ENCODE results near the gene NOP14.
"Not testable (repeated sequence)": the region's sequence is repeated elsewhere in the genome, so short reads cannot be mapped to it uniquely, and the experiment has no call there.

The NOP14 gene

GRCh38 chr4:2940267-2941137 lies 22.7 kb downstream of the NOP14 start:
- no peaks in the 10 kb centered on the region for H3K9me2 ChIP-seq (replicated peaks; ENCODE audit: low read depth, low read length)
- TF ChIP-seq CTCF (conservative IDR thresholded peaks at IDR 0.05; ENCODE audit: low read length) = no peak
- no peak overlapping the region for H3K4me3 ChIP-seq (ENCODE audit: low read length, poor library complexity, severe bottlenecking)
- peaks cover 79% of the 10 kb centered on the region; the same call in 1 of the 2 replicates for H3K36me3 ChIP-seq (ENCODE audit: insufficient read depth, low read length)
- no peak overlapping the region for H3K9ac ChIP-seq (ENCODE audit: low read depth, low read length, poor library complexity, severe bottlenecking)
- no peak overlapping the region for H3K4me2 ChIP-seq (ENCODE audit: low read depth, low read length, poor library complexity, severe bottlenecking)
- H3K9me3 ChIP-seq (ENCODE audit: insufficient read depth, low read depth, low read length) = no peaks in the 10 kb centered on the region
- H2AFZ ChIP-seq (ENCODE audit: low read length) = no peak overlapping the region
- H4K20me1 ChIP-seq (ENCODE audit: insufficient read depth, low read length, poor library complexity, severe bottlenecking) = no peaks in the 10 kb centered on the region
- H3K4me1 ChIP-seq (ENCODE audit: insufficient read depth, low read length, poor library complexity, severe bottlenecking) = peaks cover 6% of the 10 kb centered on the region
- no peaks in the 10 kb centered on the region for H3F3A ChIP-seq (ENCODE audit: low read depth)
- H3K79me2 ChIP-seq (ENCODE audit: insufficient read depth, low read length) = peaks cover 9% of the 10 kb centered on the region; the same call in 1 of the 2 replicates
- no peaks in the 10 kb centered on the region for H3K27me3 ChIP-seq (ENCODE audit: insufficient read depth, low read length, poor library complexity, severe bottlenecking)

- no peak overlapping the region for H3K9ac ChIP-seq (ENCODE audit: low read depth, low read length, poor library complexity, severe bottlenecking)
These were observed 23.6 kb downstream of the NOP14 start for GRCh38 chr4:2939383-2940243.

DNA sequence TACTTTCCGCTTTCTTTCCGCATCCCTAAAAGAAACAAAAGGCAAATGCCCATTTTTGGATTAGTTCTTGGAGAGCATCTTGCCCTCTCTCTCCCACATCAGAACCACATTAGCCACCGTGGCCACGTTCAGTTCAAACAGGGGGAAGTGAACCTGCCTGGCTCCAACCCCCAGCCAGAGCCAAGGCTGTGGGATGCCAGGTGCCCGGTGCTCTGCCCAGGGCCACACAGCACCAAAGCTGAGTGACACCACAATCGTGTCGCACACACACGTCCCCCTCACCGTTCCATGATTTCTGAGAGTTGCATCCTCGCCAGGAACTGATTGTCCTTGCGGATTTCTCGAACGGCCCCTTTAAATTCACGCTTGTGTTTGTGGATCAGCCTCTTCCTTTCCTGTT lies 24.3 kb downstream of the NOP14 start:
- Histone ChIP-seq H3K4me3 (ENCODE audit: low read length, poor library complexity, severe bottlenecking) (no peak overlapping the region), H4K20me1 (ENCODE audit: insufficient read depth, low read length, poor library complexity, severe bottlenecking) (no peaks in the 10 kb centered on the region), H3K4me1 (ENCODE audit: insufficient read depth, low read length, poor library complexity, severe bottlenecking) (peaks cover 11% of the 10 kb centered on the region), H2AFZ (ENCODE audit: low read length) (no peak overlapping the region), H3K9me2 (replicated peaks; ENCODE audit: low read depth, low read length) (no peaks in the 10 kb centered on the region), H3K9me3 (ENCODE audit: insufficient read depth, low read depth, low read length) (no peaks in the 10 kb centered on the region), H3F3A (ENCODE audit: low read depth) (no peaks in the 10 kb centered on the region), H3K4me2 (ENCODE audit: low read depth, low read length, poor library complexity, severe bottlenecking) (no peak overlapping the region), H3K27me3 (ENCODE audit: insufficient read depth, low read length, poor library complexity, severe bottlenecking) (no peaks in the 10 kb centered on the region), H3K79me2 (ENCODE audit: insufficient read depth, low read length) (peaks cover 15% of the 10 kb centered on the region; the same call in 1 of the 2 replicates), H3K36me3 (ENCODE audit: insufficient read depth, low read length) (peaks cover 65% of the 10 kb centered on the region; the same call in 1 of the 2 replicates), H3K9ac (ENCODE audit: low read depth, low read length, poor library complexity, severe bottlenecking) (no peak overlapping the region)
- TF ChIP-seq CTCF (conservative IDR thresholded peaks at IDR 0.05; ENCODE audit: low read length) (no peak), EZH2phosphoT487 (IDR thresholded peaks at IDR 0.05; ENCODE audit: borderline replicate concordance) (no peak)

More at GRCh38 chr4:2939383-2940243, 23.6 kb downstream of the NOP14 start:
- TF ChIP-seq EZH2phosphoT487 (IDR thresholded peaks at IDR 0.05; ENCODE audit: borderline replicate concordance) (no peak), CTCF (conservative IDR thresholded peaks at IDR 0.05; ENCODE audit: low read length) (no peak)
- Histone ChIP-seq H2AFZ (ENCODE audit: low read length) (no peak overlapping the region), H3K36me3 (ENCODE audit: insufficient read depth, low read length) (peaks cover 70% of the 10 kb centered on the region; the same call in 1 of the 2 replicates), H4K20me1 (ENCODE audit: insufficient read depth, low read length, poor library complexity, severe bottlenecking) (no peaks in the 10 kb centered on the region), H3K79me2 (ENCODE audit: insufficient read depth, low read length) (peaks cover 13% of the 10 kb centered on the region; the same call in 1 of the 2 replicates), H3K9me3 (ENCODE audit: insufficient read depth, low read depth, low read length) (no peaks in the 10 kb centered on the region), H3K4me2 (ENCODE audit: low read depth, low read length, poor library complexity, severe bottlenecking) (no peak overlapping the region), H3K4me1 (ENCODE audit: insufficient read depth, low read length, poor library complexity, severe bottlenecking) (peaks cover 11% of the 10 kb centered on the region), H3K27me3 (ENCODE audit: insufficient read depth, low read length, poor library complexity, severe bottlenecking) (no peaks in the 10 kb centered on the region), H3F3A (ENCODE audit: low read depth) (no peaks in the 10 kb centered on the region), H3K4me3 (ENCODE audit: low read length, poor library complexity, severe bottlenecking) (no peak overlapping the region), H3K9me2 (replicated peaks; ENCODE audit: low read depth, low read length) (no peaks in the 10 kb centered on the region)

- H3K36me3 ChIP-seq (ENCODE audit: insufficient read depth, low read length) = peaks cover 61% of the 10 kb centered on the region; the same call in 1 of the 2 replicates
- H3K4me2 ChIP-seq (ENCODE audit: low read depth, low read length, poor library complexity, severe bottlenecking) = not testable (repeated sequence)
These were observed 24.8 kb downstream of the NOP14 start for GRCh38 chr4:2938411-2938810.

More at GRCh38 chr4:2938411-2938810, 24.8 kb downstream of the NOP14 start:
- not testable (repeated sequence) for H3K27me3 ChIP-seq (ENCODE audit: insufficient read depth, low read length, poor library complexity, severe bottlenecking); H3K9me3 ChIP-seq (ENCODE audit: insufficient read depth, low read depth, low read length); H2AFZ ChIP-seq (ENCODE audit: low read length); H3K4me3 ChIP-seq (ENCODE audit: low read length, poor library complexity, severe bottlenecking); H3K9me2 ChIP-seq (replicated peaks; ENCODE audit: low read depth, low read length); H3K9ac ChIP-seq (ENCODE audit: low read depth, low read length, poor library complexity, severe bottlenecking); H4K20me1 ChIP-seq (ENCODE audit: insufficient read depth, low read length, poor library complexity, severe bottlenecking); H3F3A ChIP-seq (ENCODE audit: low read depth)
- Histone ChIP-seq H3K79me2 (ENCODE audit: insufficient read depth, low read length) (peaks cover 20% of the 10 kb centered on the region; the same call in 1 of the 2 replicates), H3K4me1 (ENCODE audit: insufficient read depth, low read length, poor library complexity, severe bottlenecking) (peaks cover 11% of the 10 kb centered on the region)

All from Loucy (cell line).